ENCODE measurements around the gene CDH11.

CDH11 gene

GRCh38 chr16:65069766-65070165, 52.1 kb downstream of the CDH11 start:
- DNase-seq (ENCODE audit: low spot score), result no peak

- DNase-seq (ENCODE audit: low spot score), result no peak
Observed at GRCh38 chr16:65069065-65069464, 52.8 kb downstream of the CDH11 start.

- DNase-seq (ENCODE audit: low spot score), result no peak
Observed at GRCh38 chr16:65068151-65068740, 53.6 kb downstream of the CDH11 start.

- no peak for DNase-seq (ENCODE audit: low spot score)
Observed at GRCh38 chr16:65066651-65067050, 55.2 kb downstream of the CDH11 start.

- DNase-seq (ENCODE audit: low spot score), result no peak
Observed at GRCh38 chr16:65065031-65065430, 56.8 kb downstream of the CDH11 start.

GRCh38 chr16:65064131-65064530, 57.7 kb downstream of the CDH11 start:
- no peak for DNase-seq (ENCODE audit: low spot score)

GRCh38 chr16:65062736-65063583, 58.9 kb downstream of the CDH11 start:
- DNase-seq (ENCODE audit: low spot score), result no peak

- no peak for DNase-seq (ENCODE audit: low spot score)
Observed at GRCh38 chr16:65061935-65062518, 59.8 kb downstream of the CDH11 start.

- no peak for DNase-seq (ENCODE audit: low spot score)
Observed at GRCh38 chr16:65061263-65061662, 60.6 kb downstream of the CDH11 start.

GRCh38 chr16:65059406-65059980, 62.4 kb downstream of the CDH11 start:
- no peak for DNase-seq (ENCODE audit: low spot score)

GRCh38 chr16:65057184-65057583, 64.7 kb downstream of the CDH11 start:
- DNase-seq (ENCODE audit: low spot score), result no peak

GRCh38 chr16:65054457-65054856, 67.4 kb downstream of the CDH11 start:
- DNase-seq (ENCODE audit: low spot score), result no peak

GRCh38 chr16:65049679-65050078, 72.2 kb downstream of the CDH11 start:
- no peak for DNase-seq (ENCODE audit: low spot score)

- no peak for DNase-seq (ENCODE audit: low spot score)
Observed at GRCh38 chr16:65045961-65046360, 75.9 kb downstream of the CDH11 start.

GRCh38 chr16:65044873-65045272, 77.0 kb downstream of the CDH11 start:
- no peak for DNase-seq (ENCODE audit: low spot score)

GRCh38 chr16:65044026-65044425, 77.8 kb downstream of the CDH11 start:
- no peak for DNase-seq (ENCODE audit: low spot score)

GRCh38 chr16:65042438-65043365, 79.2 kb downstream of the CDH11 start:
- no peak for DNase-seq (ENCODE audit: low spot score)

GRCh38 chr16:65041667-65042066, 80.2 kb downstream of the CDH11 start:
- DNase-seq (ENCODE audit: low spot score), result no peak

- DNase-seq (ENCODE audit: low spot score), result no peak
Observed at GRCh38 chr16:65038100-65038499, 83.8 kb downstream of the CDH11 start.

- DNase-seq (ENCODE audit: low spot score), result no peak
Observed at GRCh38 chr16:65037556-65037955, 84.3 kb downstream of the CDH11 start.

- no peak for DNase-seq (ENCODE audit: low spot score)
Observed at GRCh38 chr16:65034915-65035314, 86.9 kb downstream of the CDH11 start.

GRCh38 chr16:65032387-65032786, 89.5 kb downstream of the CDH11 start:
- no peak for DNase-seq (ENCODE audit: low spot score)
